Peyer's patch (tissue), 4 donors: ENCODE results near the gene HHATL. TPM values are rescaled to one million over a fixed set of nuclear protein-coding genes. Genes with fewer than 3 reads are reported as not detected.

Source experiments
- DNase-seq, 3 donors: peaks; one replicate each; pipeline ENCODE4 v3.0.0-alpha.2; 2017 to 2019
- H3K27ac ChIP-seq, 4 donors: fragments of 200-600 bp; sonication (generic); one replicate each; pipeline ENCODE4 v1.5.1; 2016 to 2019
- H3K27me3 ChIP-seq, 2 donors: fragments of 200-600 bp; sonication (generic); one replicate each; pipeline ENCODE4 v1.5.1; 2019
- H3K36me3 ChIP-seq, 3 donors: fragments of 200-600 bp; sonication (generic); one replicate each; pipeline ENCODE4 v1.5.1; 2016 to 2019
- H3K4me1 ChIP-seq, 4 donors: fragments of 200-600 bp; sonication (generic); one replicate each; pipeline ENCODE4 v1.5.1; 2016 to 2019
- H3K4me3 ChIP-seq, 4 donors: fragments of 200-600 bp; sonication (generic); 1 replicate in 3 of 4; 2 replicates in 1 of 4; pipeline ENCODE4 v1.5.1; 2016 to 2019; ENCODE audit warnings: mild to moderate bottlenecking in 1 of 4
- H3K9me3 ChIP-seq, 4 donors: fragments of 200-600 bp; sonication (generic); one replicate each; pipeline ENCODE4 v1.5.1; 2016 to 2019; ENCODE audit warnings: mild to moderate bottlenecking in 1 of 4
- POLR2A ChIP-seq, 2 donors: fragments of 450-650 bp; IDR thresholded peaks; one replicate each; pipeline ENCODE4 v1.5.1; 2017; ENCODE audit warnings: antibody characterized with exemption in 2 of 2, mild to moderate bottlenecking in 2 of 2, moderate library complexity in 2 of 2
- total RNA-seq, 4 donors: library from RNA; depleted of rRNA; stranded (reverse); fragments of >200 nt; gene quantifications; one replicate each; pipeline ENCODE4 v1.1.0, GENCODE V29; 2016
- TF ChIP-seq, protein P1 (sequence below), 6 experiments: fragments of 450-650 bp in 4 of 6; fragments of 200-600 bp in 2 of 6; sonication (generic) in 1 of 6; IDR thresholded peaks; one replicate each; pipeline ENCODE4 v1.5.1; 2017 to 2019; ENCODE audit warnings: antibody characterized with exemption in 6 of 6, mild to moderate bottlenecking in 3 of 6, moderate library complexity in 1 of 6

Gene HHATL
- total RNA-seq, 4 donors from 2014 or later: 3.4 TPM; not detected in 3

DNA sequence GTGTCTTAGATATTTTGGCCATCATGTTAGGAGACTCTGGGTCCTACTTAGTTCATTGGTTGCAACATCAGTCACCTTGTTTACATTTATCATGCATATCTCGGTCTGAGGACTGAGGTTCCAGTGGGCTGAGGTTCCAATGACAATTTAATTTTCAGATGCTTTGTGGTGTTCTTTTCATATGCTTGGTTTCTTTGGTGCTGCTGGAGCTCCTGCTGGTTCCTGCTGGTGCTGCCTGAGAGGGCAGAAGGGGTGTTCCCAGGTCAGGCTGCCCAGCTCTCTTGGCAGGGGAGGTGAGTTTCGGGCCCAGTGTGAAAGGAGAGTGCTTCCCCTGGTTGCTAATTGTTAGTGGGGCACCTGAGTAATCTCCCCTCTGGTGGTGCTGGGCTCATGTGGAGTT, 24.2 kb downstream of the HHATL start:
- Histone ChIP-seq H3K4me1 (peaks cover 0 to 3% (median 0%) of the 10 kb centered on the region in 4 donors), H3K27ac (no peak overlapping the region), H3K36me3 (no peaks in the 10 kb centered on the region), H3K9me3 (no peaks in the 10 kb centered on the region), H3K4me3 (no peak overlapping the region), H3K27me3 (no peaks in the 10 kb centered on the region)
- DNase-seq: no peak
- TF ChIP-seq, protein P1, sequence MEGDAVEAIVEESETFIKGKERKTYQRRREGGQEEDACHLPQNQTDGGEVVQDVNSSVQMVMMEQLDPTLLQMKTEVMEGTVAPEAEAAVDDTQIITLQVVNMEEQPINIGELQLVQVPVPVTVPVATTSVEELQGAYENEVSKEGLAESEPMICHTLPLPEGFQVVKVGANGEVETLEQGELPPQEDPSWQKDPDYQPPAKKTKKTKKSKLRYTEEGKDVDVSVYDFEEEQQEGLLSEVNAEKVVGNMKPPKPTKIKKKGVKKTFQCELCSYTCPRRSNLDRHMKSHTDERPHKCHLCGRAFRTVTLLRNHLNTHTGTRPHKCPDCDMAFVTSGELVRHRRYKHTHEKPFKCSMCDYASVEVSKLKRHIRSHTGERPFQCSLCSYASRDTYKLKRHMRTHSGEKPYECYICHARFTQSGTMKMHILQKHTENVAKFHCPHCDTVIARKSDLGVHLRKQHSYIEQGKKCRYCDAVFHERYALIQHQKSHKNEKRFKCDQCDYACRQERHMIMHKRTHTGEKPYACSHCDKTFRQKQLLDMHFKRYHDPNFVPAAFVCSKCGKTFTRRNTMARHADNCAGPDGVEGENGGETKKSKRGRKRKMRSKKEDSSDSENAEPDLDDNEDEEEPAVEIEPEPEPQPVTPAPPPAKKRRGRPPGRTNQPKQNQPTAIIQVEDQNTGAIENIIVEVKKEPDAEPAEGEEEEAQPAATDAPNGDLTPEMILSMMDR (IDR thresholded peaks at IDR 0.05): no peak
- TF ChIP-seq POLR2A (IDR thresholded peaks at IDR 0.05): no peak

DNA sequence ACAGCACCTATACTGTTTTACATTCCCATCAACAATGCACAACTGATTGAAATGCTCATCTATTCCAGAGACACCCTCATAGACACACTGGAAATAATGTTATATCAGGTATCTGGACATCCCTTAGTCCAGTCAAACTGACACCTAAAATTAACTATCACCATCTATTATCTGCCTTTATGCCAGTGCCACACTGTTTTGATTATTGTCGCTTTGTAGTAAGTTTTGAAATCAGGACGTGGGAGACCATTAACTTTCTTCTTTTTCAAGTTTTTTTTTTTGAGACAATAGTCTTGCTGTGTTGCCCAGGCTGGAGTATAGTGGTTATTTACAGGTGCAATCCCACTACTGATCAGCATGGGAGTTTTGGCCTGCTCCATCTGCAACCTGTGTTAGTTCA, 26.7 kb downstream of the HHATL start:
- DNase-seq: no peak
- Histone ChIP-seq H3K27me3 (no peaks in the 10 kb centered on the region), H3K9me3 (no peaks in the 10 kb centered on the region), H3K36me3 (no peaks in the 10 kb centered on the region), H3K4me1 (no peaks in the 10 kb centered on the region), H3K27ac (no peak overlapping the region), H3K4me3 (no peak overlapping the region)
- TF ChIP-seq, protein P1 (IDR thresholded peaks at IDR 0.05): no peak
- TF ChIP-seq POLR2A (IDR thresholded peaks at IDR 0.05): no peak

DNA sequence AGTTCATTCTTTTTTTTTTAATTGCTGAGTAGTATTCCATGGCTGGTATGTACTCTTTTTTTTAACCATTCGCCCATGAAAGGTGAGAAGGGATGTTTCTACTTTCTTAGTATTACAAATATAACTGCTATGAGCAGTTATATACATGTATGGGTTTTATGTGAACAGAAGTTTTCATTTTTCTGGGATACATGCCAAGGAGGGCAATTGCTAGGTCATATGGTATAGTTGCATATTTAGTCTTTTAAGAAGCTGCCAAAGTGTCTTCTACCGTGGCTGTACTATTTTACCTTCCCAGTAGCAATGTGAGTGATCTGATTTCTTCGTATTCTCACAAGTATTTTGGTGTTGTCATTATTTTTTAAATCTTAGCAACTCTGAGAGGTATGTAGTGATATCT, 28.5 kb downstream of the HHATL start:
- no peak for DNase-seq
- no peak for TF ChIP-seq POLR2A (IDR thresholded peaks at IDR 0.05)
- TF ChIP-seq, protein P1 (IDR thresholded peaks at IDR 0.05): no peak
- Histone ChIP-seq H3K4me3 (no peak overlapping the region), H3K27me3 (no peaks in the 10 kb centered on the region), H3K4me1 (no peaks in the 10 kb centered on the region), H3K27ac (no peak overlapping the region), H3K9me3 (no peaks in the 10 kb centered on the region), H3K36me3 (no peaks in the 10 kb centered on the region)

DNA sequence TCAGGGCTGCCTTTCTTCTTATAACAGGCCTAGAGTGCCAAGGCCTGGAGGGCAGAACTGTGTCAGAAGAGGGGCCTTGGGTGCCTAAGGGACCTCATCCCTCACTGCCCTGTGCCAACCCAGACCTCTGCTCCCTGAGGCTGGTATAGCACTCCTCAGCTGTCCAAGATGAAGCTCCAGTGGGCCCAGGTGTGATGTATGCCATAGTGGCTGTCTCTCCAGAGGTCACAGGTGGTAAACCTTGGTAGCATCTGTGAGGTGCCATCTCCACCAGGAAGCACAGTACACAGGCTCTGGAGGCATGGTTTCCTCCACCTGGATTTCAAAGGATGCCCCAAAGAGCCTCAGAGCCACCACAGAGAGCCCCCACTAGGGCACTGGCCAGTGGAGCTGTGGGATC, 29.5 kb downstream of the HHATL start:
- Histone ChIP-seq H3K27ac (no peak overlapping the region), H3K4me1 (no peaks in the 10 kb centered on the region)
- no peak for DNase-seq

DNA sequence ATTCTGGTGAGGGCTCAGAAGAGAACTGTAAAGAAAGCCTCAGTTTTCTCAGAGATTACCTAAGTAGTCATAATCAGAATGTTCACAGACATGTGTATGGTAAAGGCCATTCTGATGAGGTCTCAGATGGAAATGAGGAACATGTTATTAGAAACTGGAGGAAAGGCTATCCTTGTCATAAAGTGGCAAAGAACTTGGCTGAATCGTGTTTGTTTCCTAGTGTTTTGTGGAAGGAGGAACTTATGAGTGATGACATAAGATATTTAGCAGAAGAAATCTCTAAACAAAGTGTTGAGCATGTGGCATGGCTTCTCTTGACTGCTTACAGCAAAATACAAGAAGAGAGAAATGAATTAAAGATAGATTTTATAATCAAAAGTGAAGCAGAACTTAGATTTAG, 30.1 kb downstream of the HHATL start:
- peaks cover 0 to 2% (median 0%) of the 10 kb centered on the region in 4 donors for H3K4me1 ChIP-seq
- no peak overlapping the region for H3K4me3 ChIP-seq
- TF ChIP-seq POLR2A (IDR thresholded peaks at IDR 0.05): no peak
- TF ChIP-seq, protein P1 (IDR thresholded peaks at IDR 0.05): no peak
- H3K27ac ChIP-seq: no peak overlapping the region
- DNase-seq: no peak
- H3K9me3 ChIP-seq: no peaks in the 10 kb centered on the region
- H3K36me3 ChIP-seq: no peaks in the 10 kb centered on the region
- H3K27me3 ChIP-seq: no peaks in the 10 kb centered on the region

More for the DNA sequence above, 29.5 kb downstream of the HHATL start:
- TF ChIP-seq, protein P1 (IDR thresholded peaks at IDR 0.05): no peak
- TF ChIP-seq POLR2A (IDR thresholded peaks at IDR 0.05): no peak
- Histone ChIP-seq H3K4me3 (no peak overlapping the region), H3K9me3 (no peaks in the 10 kb centered on the region), H3K27me3 (no peaks in the 10 kb centered on the region), H3K36me3 (no peaks in the 10 kb centered on the region)

DNA sequence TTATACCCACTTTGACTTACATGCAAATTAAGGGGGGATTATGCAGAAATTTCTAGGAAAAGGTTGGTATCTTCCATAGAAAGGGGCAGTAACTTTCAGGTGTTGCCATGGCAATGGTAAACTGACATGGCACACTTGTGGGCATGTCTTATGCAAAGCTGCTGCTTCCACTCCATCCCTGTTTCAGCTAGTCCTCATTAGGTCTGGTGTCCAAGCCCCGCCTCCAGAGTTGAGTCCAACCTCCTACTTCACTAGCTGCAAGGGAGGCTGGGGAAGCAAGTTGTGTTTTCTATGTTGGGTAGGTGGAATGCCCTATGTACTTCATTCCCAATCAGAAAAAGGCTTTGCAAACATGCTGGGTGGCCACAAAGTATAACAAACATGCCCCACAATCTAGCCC, 31.9 kb downstream of the HHATL start:
- H3K4me1 ChIP-seq: peaks cover 0 to 4% (median 0%) of the 10 kb centered on the region in 4 donors
- DNase-seq: no peak
- H3K9me3 ChIP-seq: no peaks in the 10 kb centered on the region
- no peaks in the 10 kb centered on the region for H3K36me3 ChIP-seq
- H3K4me3 ChIP-seq: no peak overlapping the region
- no peaks in the 10 kb centered on the region for H3K27me3 ChIP-seq
- no peak overlapping the region for H3K27ac ChIP-seq
- TF ChIP-seq POLR2A (IDR thresholded peaks at IDR 0.05): no peak
- TF ChIP-seq, protein P1 (IDR thresholded peaks at IDR 0.05): no peak
